Uterus (tissue), 4 donors: Measurements from ENCODE around the gene ANKIB1. TPM values are rescaled to one million over a fixed set of nuclear protein-coding genes. Genes with fewer than 3 reads are reported as not detected.

Source experiments
- DNase-seq, 2 donors: peaks; one replicate each; pipeline ENCODE4 v3.0.0-alpha.2; 2019 to 2020
- H3K27ac ChIP-seq, 2 donors: fragments of 200-600 bp; sonication (generic); 1 replicate in 1 of 2; 2 replicates in 1 of 2; pipeline ENCODE4 v1.5.1; 2016 to 2018
- H3K27me3 ChIP-seq, 2 donors: fragments of 200-600 bp; sonication (generic); one replicate each; pipeline ENCODE4 v1.5.1; 2018 to 2019; ENCODE audit warnings: control low read depth in 1 of 2
- H3K36me3 ChIP-seq, 2 donors: fragments of 200-600 bp; sonication (generic); one replicate each; pipeline ENCODE4 v1.5.1; 2019; ENCODE audit warnings: control low read depth in 1 of 2
- H3K4me1 ChIP-seq, 2 donors: fragments of 200-600 bp; sonication (generic); one replicate each; pipeline ENCODE4 v1.5.1; 2018 to 2019; ENCODE audit warnings: control low read depth in 1 of 2
- H3K4me3 ChIP-seq, 2 donors: fragments of 200-600 bp; sonication (generic); 1 replicate in 1 of 2; 2 replicates in 1 of 2; pipeline ENCODE4 v1.5.1; 2018 to 2019; ENCODE audit warnings: mild to moderate bottlenecking in 1 of 2
- H3K9me3 ChIP-seq, 2 donors: fragments of 200-600 bp; sonication (generic); one replicate each; pipeline ENCODE4 v1.5.1; 2019; ENCODE audit warnings: control low read depth in 1 of 2
- CTCF ChIP-seq, 4 experiments: fragments of 200-600 bp in 2 of 4; fragments of 450-650 bp in 2 of 4; sonication (generic) in 2 of 4; IDR thresholded peaks; one replicate each; pipeline ENCODE4 v1.5.1; 2016 to 2019; ENCODE audit warnings: antibody characterized with exemption in 4 of 4, mild to moderate bottlenecking in 2 of 4, moderate library complexity in 1 of 4
- POLR2A ChIP-seq, 2 donors: fragments of 450-650 bp; IDR thresholded peaks; one replicate each; pipeline ENCODE4 v1.6.1; 2016; ENCODE audit warnings: antibody characterized with exemption in 2 of 2, mild to moderate bottlenecking in 1 of 2, moderate library complexity in 1 of 2
- intact Hi-C: fragments of 100-400 bp; cut with DNase I; formaldehyde crosslinking; loops from one replicate; pipeline ENCODE4 v1.15.1; 2023; ENCODE audit warnings: low total_unique reads
- total RNA-seq, 4 donors: library from RNA; depleted of rRNA in 3 of 4; stranded (reverse); fragments of >200 nt in 3 of 4; gene quantifications; one replicate each; pipeline versions ENCODE4 v1.1.0 to v1.2.4, GENCODE V29; 2014 to 2023
- donor health status: DM: yes; HTN: yes; CAD: no.

The ANKIB1 gene
- total RNA-seq, 4 donors from 2014 or later: 27.4 to 100.0 (median 54.6) TPM

GRCh38 chr7:92221766-92222165, 24.0 kb upstream of the ANKIB1 start:
- no peak overlapping the region for H3K27ac ChIP-seq
- no peak for TF ChIP-seq POLR2A (IDR thresholded peaks at IDR 0.05)
- no peaks in the 10 kb centered on the region for H3K27me3 ChIP-seq
- no peak overlapping the region for H3K4me3 ChIP-seq
- no peak for DNase-seq
- no peaks in the 10 kb centered on the region for H3K4me1 ChIP-seq
- intact Hi-C loops: no loop called here
- H3K36me3 ChIP-seq: no peaks in the 10 kb centered on the region
- H3K9me3 ChIP-seq: no peaks in the 10 kb centered on the region

- no peaks in the 10 kb centered on the region for H3K27me3 ChIP-seq
- no peaks in the 10 kb centered on the region for H3K4me1 ChIP-seq
- no peaks in the 10 kb centered on the region for H3K36me3 ChIP-seq
- H3K4me3 ChIP-seq: no peak overlapping the region
- no peaks in the 10 kb centered on the region for H3K9me3 ChIP-seq
- intact Hi-C loops: no loop called here
- TF ChIP-seq CTCF (IDR thresholded peaks at IDR 0.05) (no peak), POLR2A (IDR thresholded peaks at IDR 0.05) (no peak)
- no peak overlapping the region for H3K27ac ChIP-seq
- no peak for DNase-seq
Measured at GRCh38 chr7:92226981-92227380, 18.8 kb upstream of the ANKIB1 start.

GRCh38 chr7:92228100-92228499, 17.7 kb upstream of the ANKIB1 start:
- Histone ChIP-seq H3K4me1 (no peaks in the 10 kb centered on the region), H3K9me3 (no peaks in the 10 kb centered on the region), H3K27me3 (no peaks in the 10 kb centered on the region), H3K4me3 (no peak overlapping the region), H3K36me3 (no peaks in the 10 kb centered on the region), H3K27ac (no peak overlapping the region)
- DNase-seq: no peak
- TF ChIP-seq CTCF (IDR thresholded peaks at IDR 0.05) (no peak), POLR2A (IDR thresholded peaks at IDR 0.05) (no peak)
- intact Hi-C loops: no loop called here

- DNase-seq: no peak
- Histone ChIP-seq H3K27ac (no peak overlapping the region), H3K4me3 (no peak overlapping the region), H3K4me1 (no peaks in the 10 kb centered on the region), H3K27me3 (no peaks in the 10 kb centered on the region), H3K36me3 (no peaks in the 10 kb centered on the region), H3K9me3 (no peaks in the 10 kb centered on the region)
- TF ChIP-seq POLR2A (IDR thresholded peaks at IDR 0.05) (no peak), CTCF (IDR thresholded peaks at IDR 0.05) (no peak)
- intact Hi-C loops: no loop called here
Measured at GRCh38 chr7:92228742-92229141, 17.0 kb upstream of the ANKIB1 start.

GRCh38 chr7:92230547-92230946, 15.2 kb upstream of the ANKIB1 start:
- DNase-seq: no peak
- TF ChIP-seq POLR2A (IDR thresholded peaks at IDR 0.05) (no peak), CTCF (IDR thresholded peaks at IDR 0.05) (no peak)
- H3K4me1 ChIP-seq: no peaks in the 10 kb centered on the region
- H3K27me3 ChIP-seq: no peaks in the 10 kb centered on the region
- no peak overlapping the region for H3K27ac ChIP-seq
- intact Hi-C loops: no loop called here
- no peak overlapping the region for H3K4me3 ChIP-seq
- H3K36me3 ChIP-seq: no peaks in the 10 kb centered on the region
- no peaks in the 10 kb centered on the region for H3K9me3 ChIP-seq

- no peak for DNase-seq
- intact Hi-C loops: no loop called here
- Histone ChIP-seq H3K4me1 (peaks cover 0 to under 1% of the 10 kb centered on the region in 2 donors), H3K36me3 (peaks cover 0 to 3% of the 10 kb centered on the region in 2 donors), H3K4me3 (no peak overlapping the region), H3K27ac (no peak overlapping the region), H3K9me3 (no peaks in the 10 kb centered on the region), H3K27me3 (no peaks in the 10 kb centered on the region)
- TF ChIP-seq POLR2A (IDR thresholded peaks at IDR 0.05) (no peak), CTCF (IDR thresholded peaks at IDR 0.05) (no peak)
Measured at GRCh38 chr7:92242972-92243371, 2.8 kb upstream of the ANKIB1 start.
